ENCODE measurements around the gene PCCA. TPM values are rescaled to one million over a fixed set of nuclear protein-coding genes. Genes with fewer than 3 reads are reported as not detected.

Gene PCCA
- total RNA-seq, 2 donors from 2014 or later: 52.7 to 66.4 TPM

DNA sequence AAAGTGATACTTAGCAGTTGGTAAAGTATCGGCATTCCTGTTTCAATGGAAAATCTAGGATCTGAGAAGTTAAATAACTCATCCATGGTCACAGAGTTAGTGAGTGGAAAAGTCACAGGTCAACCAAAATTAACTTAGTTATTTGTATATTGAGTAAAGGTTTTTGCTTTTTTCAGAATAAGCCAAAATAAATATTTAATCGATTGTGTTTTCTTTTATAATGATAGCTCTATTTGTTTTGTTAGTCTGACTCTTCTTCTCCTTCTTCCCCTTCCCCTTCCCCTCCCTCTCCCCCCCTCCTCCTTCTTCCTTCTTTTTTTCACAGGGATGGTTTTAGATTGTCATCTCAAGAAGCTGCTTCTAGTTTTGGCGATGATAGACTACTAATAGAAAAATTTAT is 173.5 kb downstream of the PCCA start:
- Histone ChIP-seq H3K4me3 (no peak overlapping the region), H3K4me1 (replicated peaks) (no peaks in the 10 kb centered on the region), H3K9me3 (no peaks in the 10 kb centered on the region), H3K27ac (no peak overlapping the region), H3K36me3 (no peaks in the 10 kb centered on the region), H3K27me3 (replicated peaks; ENCODE audit: insufficient read depth) (no peaks in the 10 kb centered on the region)
- no peak for TF ChIP-seq POLR2AphosphoS5 (IDR thresholded peaks at IDR 0.05)
- TF ChIP-seq POLR2A (IDR thresholded peaks at IDR 0.05): no peak
- TF ChIP-seq, protein P1, sequence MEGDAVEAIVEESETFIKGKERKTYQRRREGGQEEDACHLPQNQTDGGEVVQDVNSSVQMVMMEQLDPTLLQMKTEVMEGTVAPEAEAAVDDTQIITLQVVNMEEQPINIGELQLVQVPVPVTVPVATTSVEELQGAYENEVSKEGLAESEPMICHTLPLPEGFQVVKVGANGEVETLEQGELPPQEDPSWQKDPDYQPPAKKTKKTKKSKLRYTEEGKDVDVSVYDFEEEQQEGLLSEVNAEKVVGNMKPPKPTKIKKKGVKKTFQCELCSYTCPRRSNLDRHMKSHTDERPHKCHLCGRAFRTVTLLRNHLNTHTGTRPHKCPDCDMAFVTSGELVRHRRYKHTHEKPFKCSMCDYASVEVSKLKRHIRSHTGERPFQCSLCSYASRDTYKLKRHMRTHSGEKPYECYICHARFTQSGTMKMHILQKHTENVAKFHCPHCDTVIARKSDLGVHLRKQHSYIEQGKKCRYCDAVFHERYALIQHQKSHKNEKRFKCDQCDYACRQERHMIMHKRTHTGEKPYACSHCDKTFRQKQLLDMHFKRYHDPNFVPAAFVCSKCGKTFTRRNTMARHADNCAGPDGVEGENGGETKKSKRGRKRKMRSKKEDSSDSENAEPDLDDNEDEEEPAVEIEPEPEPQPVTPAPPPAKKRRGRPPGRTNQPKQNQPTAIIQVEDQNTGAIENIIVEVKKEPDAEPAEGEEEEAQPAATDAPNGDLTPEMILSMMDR (IDR thresholded peaks at IDR 0.05): no peak
- no peak for DNase-seq (ENCODE audit: low spot score)
- WGBS: 95% methylated on average over 3 of the region's 3 CpGs
- intact Hi-C loops (cut with DNase I): no loop called here

DNA sequence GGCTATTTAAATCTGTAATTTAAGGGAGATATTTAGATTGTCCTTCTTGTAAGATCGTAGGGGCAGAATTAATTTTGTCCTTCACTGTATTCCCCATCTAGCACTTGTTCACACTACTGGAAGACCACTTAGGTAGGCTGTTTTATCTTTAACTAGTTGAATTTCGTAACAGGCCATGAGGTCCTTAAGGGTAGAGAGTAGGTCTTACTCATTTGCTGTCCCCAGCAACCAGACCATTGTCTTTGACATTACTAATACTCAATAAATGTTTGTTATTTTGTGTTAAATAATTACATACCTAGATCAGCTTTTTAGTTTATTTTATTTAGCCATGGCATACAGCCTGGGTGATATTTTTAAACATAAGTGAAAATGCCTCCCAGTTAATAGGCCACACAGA is 177.1 kb downstream of the PCCA start:
- DNase-seq (ENCODE audit: low spot score): no peak
- Histone ChIP-seq H3K36me3 (no peaks in the 10 kb centered on the region), H3K4me3 (no peak overlapping the region), H3K27ac (no peak overlapping the region), H3K9me3 (no peaks in the 10 kb centered on the region), H3K27me3 (replicated peaks; ENCODE audit: insufficient read depth) (no peaks in the 10 kb centered on the region), H3K4me1 (replicated peaks) (no peaks in the 10 kb centered on the region)
- 97% methylated on average over 2 of the region's 2 CpGs for WGBS
- no peak for TF ChIP-seq POLR2AphosphoS5 (IDR thresholded peaks at IDR 0.05)
- TF ChIP-seq, protein P1 (IDR thresholded peaks at IDR 0.05): no peak
- no peak for TF ChIP-seq POLR2A (IDR thresholded peaks at IDR 0.05)
- intact Hi-C loops (cut with DNase I): no loop called here

DNA sequence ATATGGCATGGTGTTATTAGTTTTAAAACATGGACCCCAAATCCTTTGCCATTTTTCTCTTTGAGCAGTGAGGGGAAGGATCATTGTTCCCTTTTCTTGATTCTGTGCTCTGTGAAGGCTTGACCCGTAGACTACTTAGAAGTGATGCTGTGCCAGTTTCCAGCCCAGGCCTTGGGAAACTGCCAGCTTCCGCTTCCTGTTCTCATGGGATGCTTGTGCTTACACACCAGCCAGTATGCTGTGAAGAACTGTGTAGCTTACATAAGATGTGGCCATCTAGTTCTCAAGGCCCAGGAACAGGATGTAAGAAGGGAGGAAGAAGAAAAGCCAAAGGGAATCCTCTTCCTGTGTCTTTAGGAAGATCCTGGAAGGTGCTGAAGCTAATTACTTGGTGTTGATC is 180.9 kb downstream of the PCCA start:
- Histone ChIP-seq H3K9me3 (no peaks in the 10 kb centered on the region), H3K36me3 (no peaks in the 10 kb centered on the region), H3K27me3 (replicated peaks; ENCODE audit: insufficient read depth) (no peaks in the 10 kb centered on the region), H3K27ac (no peak overlapping the region), H3K4me1 (replicated peaks) (no peaks in the 10 kb centered on the region), H3K4me3 (no peak overlapping the region)
- TF ChIP-seq, protein P1 (IDR thresholded peaks at IDR 0.05): no peak
- TF ChIP-seq POLR2AphosphoS5 (IDR thresholded peaks at IDR 0.05) (peak; percentile 14), POLR2A (IDR thresholded peaks at IDR 0.05) (no peak)
- intact Hi-C loops (cut with DNase I): no loop called here
- DNase-seq (ENCODE audit: low spot score): no peak
- whole genome bisulfite sequencing: 63% methylated on average over 2 of the region's 2 CpGs

DNA sequence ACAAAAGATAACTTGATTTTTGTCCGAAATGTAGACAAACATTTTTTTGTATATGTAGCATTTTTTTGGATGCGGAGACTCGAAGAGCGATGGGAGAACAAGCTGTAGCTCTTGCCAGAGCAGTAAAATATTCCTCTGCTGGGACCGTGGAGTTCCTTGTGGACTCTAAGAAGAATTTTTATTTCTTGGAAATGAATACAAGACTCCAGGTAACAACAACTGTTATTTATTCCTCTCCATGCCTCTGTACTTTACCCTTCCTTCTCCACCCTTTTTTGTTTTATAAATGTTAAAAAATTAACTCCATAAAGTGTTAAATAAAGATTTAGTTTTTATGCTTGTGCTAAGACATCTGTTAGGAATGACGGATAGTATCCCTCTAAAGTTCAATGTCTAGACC is 184.2 kb downstream of the PCCA start:
- DNase-seq (ENCODE audit: low spot score): no peak
- H3K27ac ChIP-seq: no peak overlapping the region
- no peaks in the 10 kb centered on the region for H3K4me1 ChIP-seq (replicated peaks)
- TF ChIP-seq, protein P1 (IDR thresholded peaks at IDR 0.05): no peak
- TF ChIP-seq POLR2A (IDR thresholded peaks at IDR 0.05) (no peak), POLR2AphosphoS5 (IDR thresholded peaks at IDR 0.05) (no peak)
- H3K9me3 ChIP-seq: no peaks in the 10 kb centered on the region
- H3K36me3 ChIP-seq: no peaks in the 10 kb centered on the region
- intact Hi-C loops (cut with DNase I): no loop called here
- H3K27me3 ChIP-seq (replicated peaks; ENCODE audit: insufficient read depth): no peaks in the 10 kb centered on the region
- WGBS: 90% methylated on average over 6 of the region's 6 CpGs
- H3K4me3 ChIP-seq: no peak overlapping the region

DNA sequence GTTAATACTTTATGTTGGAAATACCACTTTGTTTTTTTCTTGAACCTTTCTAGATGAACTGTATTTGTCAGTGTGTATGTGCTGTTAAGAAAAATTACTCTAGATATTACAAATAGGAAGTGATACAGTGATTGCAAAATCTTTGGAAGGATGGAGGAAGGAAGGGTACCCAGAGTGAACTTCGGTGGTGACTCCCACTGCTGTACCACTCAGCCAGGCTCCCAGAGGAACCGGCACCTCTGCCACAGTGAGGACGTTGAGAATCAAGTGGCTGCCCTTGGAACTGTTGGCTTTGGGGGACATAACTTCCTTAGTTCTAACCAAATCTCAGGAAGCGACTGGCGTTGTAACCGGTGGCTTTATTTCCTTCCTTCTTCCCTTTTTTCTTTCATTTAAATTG is 184.7 kb downstream of the PCCA start:
- Histone ChIP-seq H3K27me3 (replicated peaks; ENCODE audit: insufficient read depth) (no peaks in the 10 kb centered on the region), H3K27ac (no peak overlapping the region), H3K36me3 (no peaks in the 10 kb centered on the region), H3K4me1 (replicated peaks) (no peaks in the 10 kb centered on the region), H3K9me3 (no peaks in the 10 kb centered on the region), H3K4me3 (no peak overlapping the region)
- TF ChIP-seq, protein P1 (IDR thresholded peaks at IDR 0.05): no peak
- no peak for TF ChIP-seq POLR2AphosphoS5 (IDR thresholded peaks at IDR 0.05)
- no peak for TF ChIP-seq POLR2A (IDR thresholded peaks at IDR 0.05)
- intact Hi-C loops (cut with DNase I): no loop called here
- DNase-seq (ENCODE audit: low spot score): no peak
- WGBS: 85% methylated on average over 6 of the region's 6 CpGs

All from prostate gland (tissue), 2 donors.